Omental fat pad (tissue), 4 donors: Measurements from ENCODE around the gene PCK2. TPM values are rescaled to one million over a fixed set of nuclear protein-coding genes. Genes with fewer than 3 reads are reported as not detected.

ENCODE experiments used
- ATAC-seq: fragments of 150-250 bp; one replicate; pipeline ENCODE4 v1.9.1; 2016; ENCODE audit warnings: mild to moderate bottlenecking, moderate library complexity; ENCODE audit not compliant: low FRiP score
- DNase-seq: peaks from one replicate; pipeline ENCODE4 v3.0.0-alpha.2; 2019; ENCODE audit warnings: low spot score
- total RNA-seq, 4 donors: library from RNA; depleted of rRNA; stranded (reverse); fragments of >200 nt; gene quantifications; one replicate each; pipeline ENCODE4 v1.1.0, GENCODE V29; 2016
- TF ChIP-seq, protein P1 (sequence below), 3 donors: fragments of 450-650 bp; IDR thresholded peaks; one replicate each; pipeline ENCODE4 v1.5.1; 2016 to 2017; ENCODE audit warnings: antibody characterized with exemption in 3 of 3, mild to moderate bottlenecking in 3 of 3, moderate library complexity in 2 of 3

Gene PCK2
- total RNA-seq, 4 donors from 2014 or later: 33.6 to 53.4 (median 42.9) TPM

DNA sequence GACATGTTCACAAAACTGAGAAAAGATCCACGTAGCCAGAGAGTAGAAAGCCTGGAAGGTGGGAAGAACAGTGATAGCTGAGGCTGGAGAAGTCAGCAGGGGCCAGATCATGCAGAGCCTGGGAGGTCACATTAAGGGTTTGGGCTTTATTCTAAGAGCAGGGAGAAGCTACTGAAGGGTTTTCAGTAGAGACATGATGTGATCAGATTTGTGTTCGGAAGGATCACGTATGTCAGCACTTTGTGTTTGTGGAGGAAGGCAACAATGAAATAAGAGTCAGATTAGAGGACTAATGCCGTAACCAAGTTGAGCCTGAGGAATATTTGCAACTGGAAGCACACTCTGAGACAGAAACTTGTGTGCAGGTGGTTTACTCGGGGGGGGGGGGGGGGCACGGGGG, 4.2 kb upstream of the PCK2 start:
- TF ChIP-seq, protein P1, sequence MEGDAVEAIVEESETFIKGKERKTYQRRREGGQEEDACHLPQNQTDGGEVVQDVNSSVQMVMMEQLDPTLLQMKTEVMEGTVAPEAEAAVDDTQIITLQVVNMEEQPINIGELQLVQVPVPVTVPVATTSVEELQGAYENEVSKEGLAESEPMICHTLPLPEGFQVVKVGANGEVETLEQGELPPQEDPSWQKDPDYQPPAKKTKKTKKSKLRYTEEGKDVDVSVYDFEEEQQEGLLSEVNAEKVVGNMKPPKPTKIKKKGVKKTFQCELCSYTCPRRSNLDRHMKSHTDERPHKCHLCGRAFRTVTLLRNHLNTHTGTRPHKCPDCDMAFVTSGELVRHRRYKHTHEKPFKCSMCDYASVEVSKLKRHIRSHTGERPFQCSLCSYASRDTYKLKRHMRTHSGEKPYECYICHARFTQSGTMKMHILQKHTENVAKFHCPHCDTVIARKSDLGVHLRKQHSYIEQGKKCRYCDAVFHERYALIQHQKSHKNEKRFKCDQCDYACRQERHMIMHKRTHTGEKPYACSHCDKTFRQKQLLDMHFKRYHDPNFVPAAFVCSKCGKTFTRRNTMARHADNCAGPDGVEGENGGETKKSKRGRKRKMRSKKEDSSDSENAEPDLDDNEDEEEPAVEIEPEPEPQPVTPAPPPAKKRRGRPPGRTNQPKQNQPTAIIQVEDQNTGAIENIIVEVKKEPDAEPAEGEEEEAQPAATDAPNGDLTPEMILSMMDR (IDR thresholded peaks at IDR 0.05): no peak
- DNase-seq: no peak
- ATAC-seq: no peak

- TF ChIP-seq, protein P1 (IDR thresholded peaks at IDR 0.05): no peak
- no peak for ATAC-seq
- no peak for DNase-seq
Observed at GRCh38 chr14:24092110-24092504, 2.0 kb upstream of the PCK2 start.

GRCh38 chr14:24092505-24093206, 1.5 kb upstream of the PCK2 start:
- no peak for DNase-seq
- ATAC-seq: no peak
- TF ChIP-seq, protein P1 (IDR thresholded peaks at IDR 0.05): no peak

- TF ChIP-seq, protein P1 (IDR thresholded peaks at IDR 0.05): no peak
- no peak for ATAC-seq
- no peak for DNase-seq
Observed at GRCh38 chr14:24093207-24093900, 757 bp upstream of the PCK2 start.

GRCh38 chr14:24094841-24095270, 745 bp downstream of the PCK2 start:
- DNase-seq (no peak), ATAC-seq (peak; percentile 6)
- TF ChIP-seq, protein P1 (IDR thresholded peaks at IDR 0.05): no peak

DNA sequence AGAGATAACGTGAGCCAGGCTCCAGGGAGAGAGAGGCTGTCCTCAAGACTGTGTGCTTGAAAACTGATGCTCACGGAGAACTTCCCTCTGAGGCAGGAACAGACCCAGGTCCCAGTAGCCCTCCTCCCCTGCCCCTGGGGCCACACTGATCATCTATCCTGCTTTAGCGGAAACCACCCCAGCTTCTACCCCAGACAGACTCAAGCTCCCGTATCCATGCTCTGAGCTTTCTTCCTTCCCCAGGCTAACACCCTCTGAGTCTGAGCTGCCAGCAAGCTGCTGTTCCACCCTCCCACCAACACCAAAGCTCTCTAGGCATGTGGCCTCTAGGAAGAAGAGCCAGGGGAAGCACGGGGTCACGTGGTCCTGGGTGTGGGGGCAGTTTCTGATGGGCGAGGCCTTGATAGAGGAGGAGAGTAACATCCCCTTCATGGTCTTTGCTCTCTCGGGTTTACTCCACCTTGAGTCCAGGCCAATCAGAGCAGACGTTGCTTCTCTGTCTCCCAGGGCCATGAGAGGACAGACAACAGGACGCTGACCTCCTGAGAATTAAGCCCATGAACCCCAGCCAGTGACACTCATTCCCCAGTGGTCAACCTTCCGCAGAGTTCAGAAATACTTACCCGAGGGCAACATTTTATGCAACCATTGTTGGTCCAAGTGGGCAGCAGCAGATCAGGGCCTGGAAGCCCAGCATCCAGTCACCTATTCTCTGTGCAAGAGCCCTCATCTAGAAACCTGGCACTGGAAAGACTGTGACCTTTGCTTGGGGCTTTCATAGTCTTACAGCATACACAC, 1.4 kb downstream of the PCK2 start:
- ATAC-seq: no peak
- DNase-seq: no peak
- TF ChIP-seq, protein P1 (IDR thresholded peaks at IDR 0.05): no peak
